ENCODE results near the gene EFCAB9.
"Not testable (repeated sequence)": the region's sequence is repeated elsewhere in the genome, so short reads cannot be mapped to it uniquely, and the experiment has no call there.

EFCAB9 gene

DNA sequence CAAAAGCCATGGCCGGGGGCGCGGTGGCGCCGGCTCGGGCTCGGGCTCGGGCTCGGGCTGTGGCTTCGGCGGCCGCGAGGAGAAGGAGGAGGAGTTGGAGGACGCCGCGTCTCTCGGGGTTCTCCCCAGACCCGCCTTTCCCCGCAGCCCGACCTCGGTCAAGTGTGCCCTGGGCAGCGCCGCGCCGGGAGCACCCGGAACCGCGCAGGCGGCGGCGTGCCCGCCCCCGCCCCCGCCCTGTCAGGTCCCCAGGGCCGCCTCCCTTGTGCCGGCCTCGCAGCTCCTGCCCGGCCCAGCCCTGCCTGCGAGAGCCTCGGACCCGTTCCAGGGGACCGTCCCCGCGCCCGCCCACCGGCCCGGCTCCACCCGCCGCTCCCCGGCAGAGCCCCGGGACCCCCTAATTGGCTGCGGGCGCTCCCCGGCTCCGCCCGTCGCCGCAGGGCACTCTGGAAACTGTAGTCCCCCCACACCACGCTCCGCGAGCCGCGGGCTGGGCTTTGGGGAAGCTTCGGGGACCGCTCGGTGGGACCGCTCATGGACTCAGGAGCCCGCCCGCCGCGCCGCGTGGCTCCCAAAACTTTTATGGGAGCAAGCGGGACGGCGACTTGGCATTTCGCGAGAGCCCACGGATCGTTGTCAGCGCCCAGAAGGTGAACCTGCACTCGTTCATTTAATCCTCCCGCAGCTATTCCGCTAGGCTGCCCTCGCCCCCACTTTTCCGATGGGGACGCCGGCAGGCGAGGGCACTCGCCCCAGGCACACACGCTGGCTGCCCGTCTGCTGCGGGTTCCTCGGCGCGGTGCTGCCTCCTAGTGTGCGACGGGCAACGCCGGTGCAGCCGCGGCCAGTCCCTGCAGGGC is 5.7 kb upstream of the EFCAB9 start, which contains the start of gene STK10:
Gene STK10 (minus strand): TSS at position 192 of the 860 bp plus-strand sequence. CDS start 182 bp downstream, at position 10.
- in situ Hi-C loops (cut with MboI; ENCODE audit: low sequenced_read_pairs), result loop anchor here (5.0 kb wide), 1 partner anchor 76 kb away; no protein-coding TSS in a partner anchor
- DNase-seq (ENCODE audit: low spot score in 2 of 2), result peak; percentile 86 to 95
- H3K4me3 ChIP-seq, result peak within 1 kb of the TSS; percentile 90
- no peaks in the 10 kb centered on the region for H3K27me3 ChIP-seq (ENCODE audit: low read depth)
- no peaks in the 10 kb centered on the region for H3K36me3 ChIP-seq (replicated peaks)
- peaks cover 14% of the 10 kb centered on the region for H3K4me1 ChIP-seq
- H3K9me3 ChIP-seq, result no peaks in the 10 kb centered on the region

DNA sequence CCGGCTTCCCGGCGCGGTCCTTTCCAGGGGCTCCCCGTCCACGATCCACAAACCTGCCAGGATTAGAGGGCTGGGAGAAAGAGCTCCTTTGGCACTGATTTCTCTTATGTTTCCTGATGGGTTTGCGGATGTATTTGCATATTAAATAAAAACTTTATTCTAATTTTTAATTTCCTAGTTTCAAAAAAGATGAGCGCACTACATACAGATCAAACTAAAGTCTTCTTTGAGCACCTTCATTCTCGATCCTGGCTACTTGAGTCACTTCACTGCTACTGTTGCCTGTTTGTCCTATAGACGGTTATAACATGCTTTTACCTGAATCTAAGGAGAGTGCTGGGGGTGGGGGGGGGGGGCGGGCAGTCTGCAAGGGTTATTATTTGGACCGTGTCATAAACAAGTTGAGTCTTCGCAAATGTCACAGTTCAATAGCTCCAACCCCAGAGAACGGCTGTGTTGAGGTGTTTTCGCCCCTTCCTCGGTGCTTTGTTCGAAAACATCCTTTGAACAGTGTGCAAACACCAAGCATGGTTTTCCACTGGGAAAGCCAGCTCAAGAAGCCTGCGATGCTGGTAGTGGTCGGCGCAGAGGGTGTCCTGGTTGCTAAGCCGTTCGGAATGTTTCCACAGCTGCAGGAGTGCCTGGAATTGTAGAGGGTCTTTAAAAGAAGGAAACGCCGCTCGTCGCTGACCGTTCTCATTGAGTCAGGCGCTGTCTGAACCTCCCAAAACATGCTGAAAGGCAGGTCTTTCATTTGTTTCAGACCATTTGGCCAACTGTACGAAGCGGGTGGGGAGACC is 4.9 kb upstream of the EFCAB9 start:
- DNase-seq (ENCODE audit: low spot score in 2 of 2), result peak in 1 of 2 experiments; percentile 42
- Histone ChIP-seq H3K4me1 (peaks cover 14% of the 10 kb centered on the region), H3K4me3 (peak overlapping the region; percentile 90), H3K9me3 (no peaks in the 10 kb centered on the region), H3K36me3 (replicated peaks) (no peaks in the 10 kb centered on the region), H3K27me3 (ENCODE audit: low read depth) (no peaks in the 10 kb centered on the region)
- in situ Hi-C loops (cut with MboI; ENCODE audit: low sequenced_read_pairs), result loop anchor here (5.0 kb wide), 1 partner anchor 77 kb away; no protein-coding TSS in a partner anchor

DNA sequence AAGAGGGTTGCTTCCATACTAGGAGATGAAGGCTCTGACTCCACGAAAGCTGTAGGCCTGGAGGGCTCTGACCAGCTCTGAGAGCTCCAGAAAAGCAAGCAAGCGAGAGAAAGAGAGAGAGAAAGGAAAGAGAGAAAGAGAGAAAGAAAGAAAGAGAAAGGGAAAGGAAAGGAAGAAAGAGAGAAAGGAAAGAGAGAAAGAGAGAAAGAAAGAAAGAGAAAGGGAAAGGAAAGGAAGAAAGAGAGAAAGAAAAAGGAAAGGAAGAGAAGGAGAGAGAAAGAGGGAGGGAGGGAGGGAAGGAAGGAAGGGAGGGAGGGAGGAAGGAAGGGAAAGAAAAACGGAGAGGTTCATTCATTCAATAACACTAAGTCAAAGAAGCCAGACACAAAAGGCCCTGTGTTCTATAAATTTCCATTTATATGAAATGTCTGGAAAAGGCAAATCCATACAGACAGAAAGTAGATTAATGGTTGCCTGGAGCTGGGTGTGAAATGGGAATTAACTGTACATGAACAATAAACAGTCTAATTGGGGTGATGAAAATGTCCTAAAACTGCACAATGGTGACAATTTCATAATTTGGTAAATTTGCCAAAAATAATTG is 4.2 kb upstream of the EFCAB9 start:
- Histone ChIP-seq H3K27me3 (ENCODE audit: low read depth) (no peaks in the 10 kb centered on the region), H3K9me3 (no peaks in the 10 kb centered on the region), H3K36me3 (replicated peaks) (no peaks in the 10 kb centered on the region), H3K4me3 (peak overlapping the region; percentile 90; the same call in 1 of the 2 replicates), H3K4me1 (peaks cover 14% of the 10 kb centered on the region)
- in situ Hi-C loops (cut with MboI; ENCODE audit: low sequenced_read_pairs), result loop anchor here (5.0 kb wide), 1 partner anchor 77 kb away; no protein-coding TSS in a partner anchor
- DNase-seq (ENCODE audit: low spot score in 2 of 2), result peak in 1 of 2 experiments; percentile 77

DNA sequence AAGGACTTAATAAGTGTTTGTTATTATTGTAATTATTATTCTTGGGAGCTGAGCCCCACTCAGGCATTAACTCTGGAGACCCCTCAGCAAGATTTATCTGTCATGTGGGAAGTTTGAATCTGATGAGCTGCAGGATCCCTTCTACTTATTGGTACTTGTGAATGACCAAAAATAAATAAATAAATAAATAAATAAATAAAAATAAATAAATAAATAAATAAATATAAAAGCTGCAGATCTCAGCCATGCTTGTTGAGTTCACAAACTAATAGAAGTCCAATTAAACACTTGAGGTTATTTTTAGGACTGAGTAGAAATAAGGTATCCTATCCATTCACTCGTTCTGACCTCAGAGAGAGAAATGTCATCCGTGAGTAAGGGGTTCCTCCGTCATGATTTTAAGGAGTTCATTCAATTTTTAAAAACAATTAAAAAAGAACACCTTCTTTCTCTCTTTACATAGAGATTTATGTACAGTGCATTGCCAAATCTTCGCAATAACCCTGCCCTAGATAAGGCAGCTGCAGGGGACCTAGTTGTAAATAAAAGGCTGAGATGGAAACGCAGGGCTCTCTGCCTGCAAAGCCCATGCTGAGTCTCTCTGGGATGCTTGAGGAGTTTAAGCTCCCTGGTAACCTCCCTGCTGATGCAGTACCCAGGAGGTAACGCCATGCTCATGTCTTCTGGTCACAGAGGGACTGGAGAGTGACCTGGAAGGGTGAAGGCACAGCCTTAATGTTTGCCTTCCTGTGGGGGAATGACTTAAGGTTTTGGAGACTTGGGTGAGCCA is 1.2 kb downstream of the EFCAB9 start:
- H3K36me3 ChIP-seq (replicated peaks), result no peaks in the 10 kb centered on the region
- H3K9me3 ChIP-seq, result peaks cover 5% of the 10 kb centered on the region; the same call in 1 of the 2 replicates
- H3K4me1 ChIP-seq, result peaks cover under 1% of the 10 kb centered on the region
- DNase-seq (ENCODE audit: low spot score in 2 of 2), result no peak
- H3K4me3 ChIP-seq, result no peak overlapping the region
- in situ Hi-C loops (cut with MboI; ENCODE audit: low sequenced_read_pairs), result no loop called here
- no peaks in the 10 kb centered on the region for H3K27me3 ChIP-seq (ENCODE audit: low read depth)

DNA sequence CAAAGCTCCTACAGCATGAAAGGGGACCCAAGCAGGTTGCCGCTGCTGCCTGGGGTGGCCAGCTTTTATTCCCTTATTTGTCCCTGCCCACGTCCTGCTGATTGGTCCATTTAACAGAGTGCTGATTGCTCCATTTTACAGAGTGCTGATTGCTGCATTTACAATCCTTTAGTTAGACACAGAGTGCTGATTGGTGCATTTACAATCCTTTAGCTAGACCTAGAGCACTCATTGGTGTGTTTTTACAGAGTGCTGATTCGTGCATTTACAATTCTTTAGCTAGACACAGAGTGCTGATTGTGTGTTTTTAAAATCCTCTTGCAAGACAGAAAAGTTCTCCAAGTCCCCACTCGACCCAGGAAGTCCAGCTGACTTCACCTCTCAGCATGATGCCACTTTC is 3.8 kb downstream of the EFCAB9 start:
- H3K4me1 ChIP-seq; DNase-seq (ENCODE audit: low spot score in 2 of 2); H3K4me3 ChIP-seq; H3K36me3 ChIP-seq (replicated peaks); H3K27me3 ChIP-seq (ENCODE audit: low read depth); in situ Hi-C loops (cut with MboI; ENCODE audit: low sequenced_read_pairs); H3K9me3 ChIP-seq: not testable (repeated sequence)

DNA sequence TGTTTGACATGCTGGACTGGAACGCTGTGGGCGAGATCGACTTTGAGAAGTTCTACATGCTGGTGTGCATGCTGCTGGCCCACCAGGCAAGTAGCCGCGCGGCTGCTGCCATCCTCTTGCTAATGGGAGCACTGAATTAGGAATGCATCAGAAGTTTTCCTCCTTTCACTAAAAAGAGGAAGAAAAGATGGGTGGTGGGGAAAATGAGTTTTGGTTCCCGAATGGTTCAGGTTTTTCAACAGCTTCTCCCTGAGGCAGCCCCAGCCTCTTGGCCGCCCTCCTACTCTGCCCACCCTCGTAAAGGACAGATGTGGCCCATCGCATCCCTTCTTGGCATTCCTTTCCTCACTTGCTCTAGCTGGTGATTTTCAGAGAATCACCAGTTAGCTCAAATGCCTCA is 5.5 kb downstream of the EFCAB9 start:
- no peaks in the 10 kb centered on the region for H3K36me3 ChIP-seq (replicated peaks)
- H3K27me3 ChIP-seq (ENCODE audit: low read depth), result no peaks in the 10 kb centered on the region
- H3K4me1 ChIP-seq, result no peaks in the 10 kb centered on the region
- in situ Hi-C loops (cut with MboI; ENCODE audit: low sequenced_read_pairs), result no loop called here
- no peak overlapping the region for H3K4me3 ChIP-seq
- DNase-seq (ENCODE audit: low spot score in 2 of 2), result no peak
- H3K9me3 ChIP-seq, result peaks cover 5% of the 10 kb centered on the region; the same call in 1 of the 2 replicates

DNA sequence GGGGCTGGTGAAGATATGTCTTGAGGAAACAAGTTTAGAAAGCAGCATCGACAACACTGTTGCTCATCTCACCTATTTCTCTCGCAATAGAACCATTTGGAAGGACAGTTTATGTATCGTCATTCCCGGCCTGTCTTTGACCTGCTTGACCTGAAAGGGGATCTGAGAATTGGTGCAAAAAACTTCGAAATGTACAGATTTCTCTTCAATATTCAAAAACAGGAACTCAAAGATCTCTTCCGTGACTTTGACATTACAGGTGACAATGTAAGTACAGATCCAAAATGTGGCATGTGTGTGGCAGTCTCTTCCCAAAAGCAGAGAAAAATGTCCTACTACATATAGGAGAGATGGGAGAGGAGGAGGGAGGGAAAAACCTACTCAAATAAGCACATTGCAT is 6.5 kb downstream of the EFCAB9 start:
- Histone ChIP-seq H3K36me3 (replicated peaks) (no peaks in the 10 kb centered on the region), H3K4me3 (no peak overlapping the region), H3K27me3 (ENCODE audit: low read depth) (no peaks in the 10 kb centered on the region), H3K4me1 (no peaks in the 10 kb centered on the region), H3K9me3 (peaks cover 5% of the 10 kb centered on the region; the same call in 1 of the 2 replicates)
- DNase-seq (ENCODE audit: low spot score in 2 of 2), result no peak
- in situ Hi-C loops (cut with MboI; ENCODE audit: low sequenced_read_pairs), result no loop called here

DNA sequence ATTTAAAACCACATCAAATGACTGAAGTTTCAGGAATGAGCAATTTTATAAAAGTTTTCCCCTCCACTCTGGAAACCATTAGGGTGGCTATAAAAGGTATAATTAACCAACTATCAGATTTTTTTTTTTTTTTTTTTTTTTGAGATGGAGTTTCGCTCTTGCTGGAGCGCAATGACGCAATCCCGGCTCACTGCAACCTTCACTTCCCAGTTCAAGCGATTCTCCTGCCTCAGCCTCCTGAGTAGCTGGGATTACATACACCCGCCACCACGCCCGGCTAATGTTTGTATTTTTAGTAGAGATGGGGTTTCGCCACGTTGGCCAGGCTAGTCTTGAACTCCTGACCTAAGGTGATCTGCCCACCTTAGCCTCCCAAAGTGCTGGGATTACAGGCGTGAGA is 12.0 kb downstream of the EFCAB9 start:
- H3K36me3 ChIP-seq (replicated peaks); in situ Hi-C loops (cut with MboI; ENCODE audit: low sequenced_read_pairs); H3K27me3 ChIP-seq (ENCODE audit: low read depth); H3K4me1 ChIP-seq; DNase-seq (ENCODE audit: low spot score in 2 of 2); H3K4me3 ChIP-seq; H3K9me3 ChIP-seq: not testable (repeated sequence)

DNA sequence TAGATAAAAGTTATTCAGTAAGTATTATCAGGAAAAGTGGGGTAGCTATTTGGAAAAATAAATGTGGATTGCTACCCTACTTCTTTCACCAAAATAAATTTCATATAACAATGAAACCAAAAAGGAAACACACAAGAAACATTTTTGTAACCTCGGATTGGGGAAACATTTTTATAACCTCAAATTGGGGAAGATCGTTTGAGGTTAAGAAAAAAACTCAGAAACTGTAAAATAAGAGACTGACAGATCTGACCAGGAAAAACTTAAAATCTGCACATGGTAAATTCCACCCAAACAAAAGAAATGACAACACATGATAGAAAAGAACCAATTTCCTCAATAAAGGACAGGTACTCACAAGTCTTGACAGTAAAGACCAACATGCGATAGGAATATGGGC is 13.5 kb downstream of the EFCAB9 start:
- Histone ChIP-seq H3K4me1 (no peaks in the 10 kb centered on the region), H3K4me3 (no peak overlapping the region), H3K9me3 (no peaks in the 10 kb centered on the region), H3K27me3 (ENCODE audit: low read depth) (no peaks in the 10 kb centered on the region), H3K36me3 (replicated peaks) (peaks cover 13% of the 10 kb centered on the region; the same call in 1 of the 2 replicates)
- in situ Hi-C loops (cut with MboI; ENCODE audit: low sequenced_read_pairs), result no loop called here
- DNase-seq (ENCODE audit: low spot score in 2 of 2), result no peak

DNA sequence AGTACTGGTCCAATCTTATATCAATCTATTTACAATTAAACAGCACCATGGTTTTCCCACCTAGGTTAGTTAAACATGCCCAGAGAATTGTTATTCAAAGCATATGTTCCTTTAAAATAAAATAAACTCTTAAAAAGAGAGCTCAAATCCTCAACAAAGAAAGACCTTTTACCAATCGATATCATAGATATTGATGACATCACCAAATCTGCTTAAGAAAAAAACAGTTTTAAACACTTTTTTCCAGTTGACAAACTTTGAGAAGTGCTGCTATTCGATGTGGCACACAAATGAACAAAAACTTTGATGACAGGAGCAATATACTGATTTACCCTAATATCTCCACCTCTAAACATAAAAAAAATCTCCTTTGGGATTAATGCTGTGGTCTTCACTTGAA is 15.7 kb downstream of the EFCAB9 start:
- Histone ChIP-seq H3K27me3 (ENCODE audit: low read depth) (no peaks in the 10 kb centered on the region), H3K4me1 (no peaks in the 10 kb centered on the region), H3K9me3 (no peaks in the 10 kb centered on the region), H3K4me3 (no peak overlapping the region), H3K36me3 (replicated peaks) (peaks cover 13% of the 10 kb centered on the region; the same call in 1 of the 2 replicates)
- no peak for DNase-seq (ENCODE audit: low spot score in 2 of 2)
- in situ Hi-C loops (cut with MboI; ENCODE audit: low sequenced_read_pairs), result no loop called here

DNA sequence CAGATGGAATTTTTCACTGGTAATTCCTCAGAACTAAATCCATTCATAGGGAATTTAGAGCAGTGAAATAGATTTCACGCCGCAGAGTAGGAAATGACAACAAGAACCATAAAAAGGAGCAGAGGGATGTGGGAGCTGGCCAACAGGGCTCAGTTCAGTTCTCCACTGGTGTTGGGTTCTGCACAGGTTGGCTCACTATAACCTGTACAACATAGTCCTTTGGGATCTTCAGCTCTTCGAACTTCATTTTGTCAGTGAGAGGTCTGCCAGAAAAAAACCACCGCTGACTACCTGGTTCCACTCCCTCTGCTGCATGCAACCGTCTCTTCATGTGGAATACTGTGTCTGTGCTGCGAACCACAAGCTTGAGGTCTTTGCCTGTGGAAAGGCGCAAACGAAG is 17.7 kb downstream of the EFCAB9 start:
- H3K9me3 ChIP-seq, result no peaks in the 10 kb centered on the region
- no peak for DNase-seq (ENCODE audit: low spot score in 2 of 2)
- in situ Hi-C loops (cut with MboI; ENCODE audit: low sequenced_read_pairs), result no loop called here
- no peaks in the 10 kb centered on the region for H3K4me1 ChIP-seq
- H3K27me3 ChIP-seq (ENCODE audit: low read depth), result no peaks in the 10 kb centered on the region
- no peak overlapping the region for H3K4me3 ChIP-seq
- H3K36me3 ChIP-seq (replicated peaks), result peaks cover 14% of the 10 kb centered on the region; the same call in 1 of the 2 replicates

DNA sequence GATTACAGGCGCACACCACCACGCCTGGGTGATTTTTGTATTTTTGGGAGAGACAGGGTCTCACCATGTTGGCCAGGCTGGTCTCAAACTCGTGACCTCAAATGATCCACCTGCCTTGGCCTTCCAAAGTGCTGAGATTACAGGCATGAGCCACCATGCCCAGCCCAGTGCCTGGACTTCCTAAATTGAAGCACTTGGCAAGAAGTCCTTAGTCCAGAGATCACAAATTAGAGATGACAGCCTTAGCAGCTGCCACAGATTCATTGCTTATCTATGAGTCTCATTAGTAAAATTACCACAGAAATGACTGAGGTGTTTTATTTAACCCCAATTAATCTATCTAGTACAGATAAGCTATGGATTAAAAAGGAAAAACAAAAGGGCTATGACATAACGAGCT is 19.2 kb downstream of the EFCAB9 start:
- Histone ChIP-seq H3K36me3 (replicated peaks) (peaks cover 20% of the 10 kb centered on the region; the same call in 1 of the 2 replicates), H3K27me3 (ENCODE audit: low read depth) (no peaks in the 10 kb centered on the region), H3K9me3 (no peaks in the 10 kb centered on the region), H3K4me1 (no peaks in the 10 kb centered on the region), H3K4me3 (no peak overlapping the region)
- in situ Hi-C loops (cut with MboI; ENCODE audit: low sequenced_read_pairs), result no loop called here
- DNase-seq (ENCODE audit: low spot score in 2 of 2), result no peak

DNA sequence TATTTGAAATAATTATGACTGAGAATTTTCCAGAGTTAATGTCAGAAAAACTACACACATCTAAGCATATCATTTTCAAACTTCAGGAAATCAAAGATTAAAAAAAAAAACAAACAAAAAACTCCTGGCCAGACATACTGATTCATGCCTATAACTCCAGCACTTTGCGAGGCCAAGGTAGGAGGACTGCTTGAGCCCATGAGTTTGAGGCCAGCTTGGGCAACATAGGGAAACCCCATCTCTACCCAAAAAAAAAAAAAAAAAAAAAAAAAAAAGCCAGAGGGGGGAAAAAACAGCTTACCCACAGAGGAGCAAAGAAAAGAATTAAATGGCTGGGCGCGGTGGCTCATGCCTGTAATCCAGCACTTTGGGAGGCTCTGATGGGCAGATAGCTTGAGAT is 22.4 kb downstream of the EFCAB9 start:
- Histone ChIP-seq H3K9me3 (no peaks in the 10 kb centered on the region), H3K36me3 (replicated peaks) (peaks cover 21% of the 10 kb centered on the region)
- in situ Hi-C loops (cut with MboI; ENCODE audit: low sequenced_read_pairs), result no loop called here

More for the DNA sequence above, 22.4 kb downstream of the EFCAB9 start:
- no peaks in the 10 kb centered on the region for H3K4me1 ChIP-seq
- no peak overlapping the region for H3K4me3 ChIP-seq
- no peak for DNase-seq (ENCODE audit: low spot score in 2 of 2)
- no peaks in the 10 kb centered on the region for H3K27me3 ChIP-seq (ENCODE audit: low read depth)

Data from HAP-1 (cell line).